Measurements from ENCODE around the gene C19orf53.
"Not testable (repeated sequence)": the region's sequence is repeated elsewhere in the genome, so short reads cannot be mapped to it uniquely, and the experiment has no call there.

Gene C19orf53

GRCh38 chr19:13778398-13778797 lies 4.1 kb downstream of the C19orf53 start:
- no peak for DNase-seq
- no peak for TF ChIP-seq CTCF (IDR thresholded peaks at IDR 0.05; ENCODE audit: low read depth, low read length)
- Histone ChIP-seq H3K4me3 (ENCODE audit: low read depth, low read length) (no peak overlapping the region), H3K9me3 (ENCODE audit: severe bottlenecking) (no peaks in the 10 kb centered on the region), H3K27me3 (ENCODE audit: insufficient read depth, low read depth, severe bottlenecking) (no peaks in the 10 kb centered on the region), H3K27ac (no peak overlapping the region), H3K36me3 (peaks cover 32% of the 10 kb centered on the region)

- no peak overlapping the region for H3K4me3 ChIP-seq (ENCODE audit: low read depth, low read length)
- H3K36me3 ChIP-seq = peaks cover 32% of the 10 kb centered on the region
- no peak for DNase-seq
- TF ChIP-seq CTCF (IDR thresholded peaks at IDR 0.05; ENCODE audit: low read depth, low read length) = no peak
- H3K9me3 ChIP-seq (ENCODE audit: severe bottlenecking) = no peaks in the 10 kb centered on the region
- no peaks in the 10 kb centered on the region for H3K27me3 ChIP-seq (ENCODE audit: insufficient read depth, low read depth, severe bottlenecking)
- no peak overlapping the region for H3K27ac ChIP-seq
Measured at GRCh38 chr19:13778847-13779246, 4.6 kb downstream of the C19orf53 start.

GRCh38 chr19:13779794-13780193 lies 5.5 kb downstream of the C19orf53 start:
- not testable (repeated sequence) for H3K4me3 ChIP-seq (ENCODE audit: low read depth, low read length); H3K9me3 ChIP-seq (ENCODE audit: severe bottlenecking); H3K27me3 ChIP-seq (ENCODE audit: insufficient read depth, low read depth, severe bottlenecking); DNase-seq; H3K27ac ChIP-seq
- peaks cover 29% of the 10 kb centered on the region for H3K36me3 ChIP-seq

GRCh38 chr19:13781547-13781946 lies 7.3 kb downstream of the C19orf53 start:
- no peak overlapping the region for H3K27ac ChIP-seq
- no peaks in the 10 kb centered on the region for H3K9me3 ChIP-seq (ENCODE audit: severe bottlenecking)

GRCh38 chr19:13782537-13782936 lies 8.3 kb downstream of the C19orf53 start:
- no peak for DNase-seq
- Histone ChIP-seq H3K27me3 (ENCODE audit: insufficient read depth, low read depth, severe bottlenecking) (no peaks in the 10 kb centered on the region), H3K36me3 (peaks cover 20% of the 10 kb centered on the region), H3K9me3 (ENCODE audit: severe bottlenecking) (no peaks in the 10 kb centered on the region), H3K4me3 (ENCODE audit: low read depth, low read length) (no peak overlapping the region), H3K27ac (no peak overlapping the region)
- TF ChIP-seq CTCF (IDR thresholded peaks at IDR 0.05; ENCODE audit: low read depth, low read length) = no peak

More at GRCh38 chr19:13781547-13781946, 7.3 kb downstream of the C19orf53 start:
- Histone ChIP-seq H3K4me3 (ENCODE audit: low read depth, low read length) (no peak overlapping the region), H3K36me3 (peaks cover 24% of the 10 kb centered on the region), H3K27me3 (ENCODE audit: insufficient read depth, low read depth, severe bottlenecking) (no peaks in the 10 kb centered on the region)
- no peak for TF ChIP-seq CTCF (IDR thresholded peaks at IDR 0.05; ENCODE audit: low read depth, low read length)
- DNase-seq = peak; percentile 75

- no peaks in the 10 kb centered on the region for H3K9me3 ChIP-seq (ENCODE audit: severe bottlenecking)
- H3K27me3 ChIP-seq (ENCODE audit: insufficient read depth, low read depth, severe bottlenecking) = no peaks in the 10 kb centered on the region
- H3K27ac ChIP-seq = no peak overlapping the region
- H3K4me3 ChIP-seq (ENCODE audit: low read depth, low read length) = no peak overlapping the region
- no peak for TF ChIP-seq CTCF (IDR thresholded peaks at IDR 0.05; ENCODE audit: low read depth, low read length)
- peaks cover 10% of the 10 kb centered on the region for H3K36me3 ChIP-seq
- no peak for DNase-seq
Measured at GRCh38 chr19:13783565-13784500, 9.6 kb downstream of the C19orf53 start.

Data from WERI-Rb-1 (cell line).